HepG2 (cell line): Measurements from ENCODE around the gene SYNE2. TPM values are rescaled to one million over a fixed set of nuclear protein-coding genes. Genes with fewer than 3 reads are reported as not detected.

Source experiments
- ATAC-seq: fragments of 200-7000 bp; cut with Tn5 transposase; 3 replicates; pipeline ENCODE4 v1.9.1; 2020; ENCODE audit warnings: mild to moderate bottlenecking, moderate library complexity
- BruUV-seq: library from RNA; stranded (reverse); fragments of 400-500 nt; replicated peaks from 2 replicates; lab custom pipeline; 2021; lab: Mats Ljungman, UMichigan
- CTCF ChIA-PET: fragments of 300-600 bp; formaldehyde crosslinking; extraction: SDS; loops from one replicate; lab custom pipeline; 2021; ENCODE audit warnings: low total read pairs, inconsistent platforms, low intra/inter-chr PET ratio; lab: Yijun Ruan, JAX
- POLR2A ChIA-PET: fragments of 350-600 bp; sonication (Branson Sonifier 250); formaldehyde crosslinking; loops from one replicate; lab custom pipeline; 2020; ENCODE audit warnings: antibody characterized with exemption, inconsistent platforms; lab: Yijun Ruan, JAX
- DNase-seq: peaks from one replicate; pipeline ENCODE4 v3.0.0-alpha.2; 2015; ENCODE audit warnings: low spot score
- FAIRE-seq: peaks from 3 replicates; lab custom pipeline; 2011; peaks lifted over from hg19 to GRCh38; lab: Jason Lieb, UNC
- H2AFZ ChIP-seq: one replicate; pipeline ENCODE4 v1.6.1; 2011; ENCODE audit warnings: low read length, inconsistent platforms
- H3K27ac ChIP-seq: fragments of 300-600 bp; 3 replicates; pipeline ENCODE4 v1.8.0; 2011; ENCODE audit warnings: mixed run types, mild to moderate bottlenecking, mixed read lengths, low read length, inconsistent platforms; ENCODE audit not compliant: insufficient read depth; ENCODE audit errors: extremely low read length
- H3K27me3 ChIP-seq, 2 experiments: fragments of 200-600 bp in 1 of 2; 2 replicates in 1 of 2; 3 replicates in 1 of 2; pipeline versions ENCODE4 v1.6.0 to v1.8.0; 2011; ENCODE audit warnings: low read length in 2 of 2, mild to moderate bottlenecking in 2 of 2, moderate library complexity in 2 of 2, inconsistent platforms in 1 of 2; ENCODE audit not compliant: insufficient read depth in 2 of 2, control insufficient read depth in 1 of 2
- H3K36me3 ChIP-seq, 2 experiments: fragments of 200-600 bp in 1 of 2; replicated peaks in 1 of 2; 2 replicates in 1 of 2; 3 replicates in 1 of 2; pipeline versions ENCODE4 v1.5.1 to v1.8.0; 2011; ENCODE audit warnings: low read length in 2 of 2, inconsistent platforms in 1 of 2; ENCODE audit not compliant: insufficient read depth in 2 of 2, control insufficient read depth in 1 of 2
- H3K4me1 ChIP-seq: 2 replicates; pipeline ENCODE4 v1.5.1; 2012; ENCODE audit warnings: low read length, inconsistent platforms; ENCODE audit not compliant: insufficient read depth
- H3K4me2 ChIP-seq: 2 replicates; pipeline ENCODE4 v1.6.0; 2011; ENCODE audit warnings: low read depth, low read length, inconsistent platforms
- H3K4me3 ChIP-seq, 3 experiments: fragments of 200-600 bp in 1 of 3; sonication (generic), shearing (Covaris generic) in 1 of 3; replicated peaks in 1 of 3; 2 replicates each; pipeline ENCODE4 v1.5.1; 2011 to 2016; ENCODE audit warnings: low read length in 3 of 3, inconsistent platforms in 2 of 3, low read depth in 2 of 3, mild to moderate bottlenecking in 2 of 3, control low read depth in 1 of 3, mixed read lengths in 1 of 3; ENCODE audit not compliant: insufficient read depth in 1 of 3
- H3K79me2 ChIP-seq: one replicate; pipeline ENCODE4 v1.6.1; 2011; ENCODE audit warnings: low read length, inconsistent platforms; ENCODE audit not compliant: insufficient read depth
- H3K9ac ChIP-seq: 2 replicates; pipeline ENCODE4 v1.6.0; 2011; ENCODE audit warnings: mild to moderate bottlenecking, low read depth, low read length, inconsistent platforms; ENCODE audit not compliant: insufficient read depth
- H3K9me3 ChIP-seq: 2 replicates; pipeline ENCODE4 v1.5.1; 2012; ENCODE audit warnings: mild to moderate bottlenecking, low read length
- H4K20me1 ChIP-seq: 2 replicates; pipeline ENCODE4 v1.6.0; 2011; ENCODE audit warnings: inconsistent platforms, mild to moderate bottlenecking, low read length, moderate library complexity; ENCODE audit not compliant: insufficient read depth
- ADNP ChIP-seq: sonication (generic); formaldehyde crosslinking; IDR thresholded peaks from 2 replicates; pipeline ENCODE4 v1.4.0; 2020; ENCODE audit warnings: missing genetic modification reagents
- CCAR2 ChIP-seq: fragments of 200-400 bp; formaldehyde crosslinking; optimal IDR thresholded peaks from 2 replicates; pipeline ENCODE3; 2018; ENCODE audit warnings: low read depth, mild to moderate bottlenecking, low read length, moderate library complexity
- KLF16 ChIP-seq, 2 experiments: sonication (generic) in 1 of 2; formaldehyde crosslinking in 1 of 2; IDR thresholded peaks; 2 replicates each; pipeline versions ENCODE4 v1.6.1 to v1.8.0; 2016 to 2023; ENCODE audit warnings: missing genetic modification reagents in 2 of 2, missing compliant biosample characterization in 1 of 2
- RNF2 ChIP-seq: fragments of 450-650 bp; conservative IDR thresholded peaks from 2 replicates; pipeline ENCODE4 v1.6.1; 2016; ENCODE audit warnings: low read depth
- SRSF4 ChIP-seq: fragments of 200-400 bp; formaldehyde crosslinking; IDR thresholded peaks from one replicate; pipeline ENCODE4 v1.6.1; 2018; ENCODE audit warnings: mild to moderate bottlenecking, low read depth, low read length, moderate library complexity; ENCODE audit not compliant: poor library complexity, severe bottlenecking
- YEATS4 ChIP-seq: sonication (generic); formaldehyde crosslinking; IDR thresholded peaks from 2 replicates; pipeline ENCODE4 v1.4.0; 2020; ENCODE audit warnings: missing genetic modification reagents, borderline replicate concordance
- ZNF207 ChIP-seq: fragments of 450-650 bp; IDR thresholded peaks from 2 replicates; pipeline ENCODE4 v1.6.1; 2016; ENCODE audit warnings: antibody characterized with exemption, borderline replicate concordance
- ZNF253 ChIP-seq: sonication (generic); formaldehyde crosslinking; IDR thresholded peaks from 2 replicates; pipeline ENCODE4 v1.8.0; 2022; ENCODE audit warnings: mild to moderate bottlenecking, missing genetic modification reagents, borderline replicate concordance
- ZNF256 ChIP-seq: sonication (generic); formaldehyde crosslinking; conservative IDR thresholded peaks from 2 replicates; pipeline ENCODE4 v1.4.0; 2020; ENCODE audit warnings: missing genetic modification reagents
- ZNF30 ChIP-seq: sonication (generic); formaldehyde crosslinking; IDR thresholded peaks from 2 replicates; pipeline ENCODE4 v1.5.0; 2020; ENCODE audit warnings: mild to moderate bottlenecking, missing genetic modification reagents
- ZNF432 ChIP-seq: sonication (generic); formaldehyde crosslinking; IDR thresholded peaks from 2 replicates; pipeline ENCODE4 v1.5.0; 2020; ENCODE audit warnings: missing genetic modification reagents, mild to moderate bottlenecking, borderline replicate concordance
- ZNF468 ChIP-seq: sonication (generic); formaldehyde crosslinking; IDR thresholded peaks from 2 replicates; pipeline ENCODE4 v1.8.0; 2022; ENCODE audit warnings: mild to moderate bottlenecking, moderate library complexity, missing genetic modification reagents
- ZNF766 ChIP-seq: sonication (generic); formaldehyde crosslinking; IDR thresholded peaks from 2 replicates; pipeline ENCODE4 v1.5.0; 2020; ENCODE audit warnings: missing genetic modification reagents, borderline replicate concordance
- ZSCAN20 ChIP-seq: sonication (generic); formaldehyde crosslinking; IDR thresholded peaks from 2 replicates; pipeline ENCODE4 v1.4.0; 2020; ENCODE audit warnings: missing genetic modification reagents, mild to moderate bottlenecking, borderline replicate concordance
- WGBS: methylation state at CpG from one replicate; pipeline ENCODE4 v1.1.6; 2017; ENCODE audit warnings: low lambda C conversion rate; 5-methylcytosine and 5-hydroxymethylcytosine counted together
- in situ Hi-C: cut with HindIII; loops from 2 replicates; pipeline ENCODE4 v1.10.0; 2017; ENCODE audit warnings: low pct_unique_long_range_greater_than_20kb; ENCODE audit not compliant: extremely low pct_ligation_motif_present
- intact Hi-C: fragments of 100-400 bp; cut with micrococcal nuclease; formaldehyde crosslinking; loops from one replicate; pipeline ENCODE4 v1.10.0; 2022; ENCODE audit not compliant: unreplicated experiment
- polyA plus RNA-seq, 8 experiments: library from polyadenylated mRNA; depleted of rRNA in 3 of 8; stranded (reverse) in 7 of 8; unstranded in 1 of 8; fragments of >200 nt; fragmentation: Illumina TruSeq in 4 of 8; extraction: Trizol in 4 of 8; gene quantifications; 2 replicates each; pipeline versions ENCODE4 v1.2.1 to v1.2.3, GENCODE V29; 2011 to 2016; ENCODE audit warnings: low read depth in 4 of 8, missing spikeins in 1 of 8, mixed read lengths in 1 of 8; ENCODE audit not compliant: insufficient read depth in 1 of 8
- total RNA-seq, 5 experiments: library from RNA; depleted of rRNA; stranded (reverse); fragments of >200 nt; fragmentation: Illumina TruSeq; extraction: Trizol; gene quantifications; 2 replicates each; pipeline ENCODE4 v1.2.3, GENCODE V29; 2016; ENCODE audit warnings: low read depth in 1 of 5
- TF ChIP-seq, protein P1 (sequence below): sonication (generic); formaldehyde crosslinking; IDR thresholded peaks from 2 replicates; pipeline ENCODE4 v1.4.0; 2020; ENCODE audit warnings: missing genetic modification reagents
- TF ChIP-seq, protein P2 (sequence below): sonication (generic); formaldehyde crosslinking; IDR thresholded peaks from 2 replicates; pipeline ENCODE4 v1.4.0; 2020; ENCODE audit warnings: missing genetic modification reagents

SYNE2 gene
- total and polyA plus RNA-seq, 2 of the 13 experiments (the other 11 are each of a cell fraction or from before 2014, with no cell fraction given), result 6.2 to 13.3 TPM

DNA sequence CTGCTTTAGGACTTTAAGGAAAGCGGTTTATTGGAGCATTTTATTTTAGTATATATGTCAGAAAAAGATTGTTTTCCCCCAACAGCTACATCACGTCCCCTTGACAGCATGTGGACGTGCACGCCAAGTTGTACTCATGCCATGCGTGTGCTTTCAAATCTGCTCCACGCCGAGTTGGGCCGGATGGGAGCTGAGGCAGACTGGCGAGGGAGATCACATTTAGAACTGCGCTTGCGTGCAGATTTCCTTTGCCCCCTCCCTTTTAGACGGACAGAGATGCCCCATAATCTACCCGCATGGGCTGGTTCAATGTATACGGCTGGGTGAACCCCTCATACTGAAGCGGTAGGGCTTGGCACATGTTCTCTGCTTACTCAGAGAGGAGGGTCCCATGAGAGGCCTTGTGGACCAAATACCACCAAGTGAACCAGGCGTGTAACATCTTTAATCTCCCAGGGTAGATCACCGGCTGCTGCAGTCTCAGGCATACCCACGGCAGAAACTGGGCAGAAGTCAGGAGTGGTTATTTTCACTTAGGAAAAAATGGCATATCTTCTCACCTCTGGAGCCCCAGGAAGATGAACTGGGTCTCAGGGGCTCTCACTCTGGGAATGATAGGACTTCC is 349.2 kb downstream of the SYNE2 start:
- in situ Hi-C loops, result no loop called here
- WGBS, result 96% methylated on average over 14 of the region's 18 CpGs
- CTCF ChIA-PET, result no interaction called here

More for the DNA sequence above, 349.2 kb downstream of the SYNE2 start:
- Histone ChIP-seq H3K4me3 (no peak overlapping the region), H3K9me3 (no peaks in the 10 kb centered on the region), H3K36me3 (no peaks in the 10 kb centered on the region), H2AFZ (no peak overlapping the region), H3K27ac (no peak overlapping the region), H3K4me1 (no peaks in the 10 kb centered on the region)
- FAIRE-seq (no peak), ATAC-seq (no peak)
- BruUV-seq, result no TSS peak
- POLR2A ChIA-PET, result no interaction called here
- TF ChIP-seq, protein P1, sequence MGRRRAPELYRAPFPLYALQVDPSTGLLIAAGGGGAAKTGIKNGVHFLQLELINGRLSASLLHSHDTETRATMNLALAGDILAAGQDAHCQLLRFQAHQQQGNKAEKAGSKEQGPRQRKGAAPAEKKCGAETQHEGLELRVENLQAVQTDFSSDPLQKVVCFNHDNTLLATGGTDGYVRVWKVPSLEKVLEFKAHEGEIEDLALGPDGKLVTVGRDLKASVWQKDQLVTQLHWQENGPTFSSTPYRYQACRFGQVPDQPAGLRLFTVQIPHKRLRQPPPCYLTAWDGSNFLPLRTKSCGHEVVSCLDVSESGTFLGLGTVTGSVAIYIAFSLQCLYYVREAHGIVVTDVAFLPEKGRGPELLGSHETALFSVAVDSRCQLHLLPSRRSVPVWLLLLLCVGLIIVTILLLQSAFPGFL, result no peak
- TF ChIP-seq RNF2 (no peak), YEATS4 (CRISPR knock-in tag) (no peak), ZNF256 (no peak), ZNF207 (no peak), ZNF253 (CRISPR knock-in tag) (no peak), ZNF766 (CRISPR knock-in tag) (no peak), KLF16 (CRISPR knock-in tag; IDR thresholded peaks at IDR 0.05) (no peak), ZNF432 (CRISPR knock-in tag) (no peak), ADNP (no peak), ZNF30 (no peak), ZNF468 (CRISPR knock-in tag) (no peak), CCAR2 (no peak), SRSF4 (no peak), ZSCAN20 (CRISPR knock-in tag) (no peak)
- TF ChIP-seq, protein P2, sequence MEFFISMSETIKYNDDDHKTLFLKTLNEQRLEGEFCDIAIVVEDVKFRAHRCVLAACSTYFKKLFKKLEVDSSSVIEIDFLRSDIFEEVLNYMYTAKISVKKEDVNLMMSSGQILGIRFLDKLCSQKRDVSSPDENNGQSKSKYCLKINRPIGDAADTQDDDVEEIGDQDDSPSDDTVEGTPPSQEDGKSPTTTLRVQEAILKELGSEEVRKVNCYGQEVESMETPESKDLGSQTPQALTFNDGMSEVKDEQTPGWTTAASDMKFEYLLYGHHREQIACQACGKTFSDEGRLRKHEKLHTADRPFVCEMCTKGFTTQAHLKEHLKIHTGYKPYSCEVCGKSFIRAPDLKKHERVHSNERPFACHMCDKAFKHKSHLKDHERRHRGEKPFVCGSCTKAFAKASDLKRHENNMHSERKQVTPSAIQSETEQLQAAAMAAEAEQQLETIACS (CRISPR knock-in tag), result no peak
- TF ChIP-seq, all 625 proteins: peak for 0
- H3K27me3 ChIP-seq, result no peaks in the 10 kb centered on the region
- DNase-seq, result no peak
- H3K4me2 ChIP-seq, result no peak overlapping the region
- no peaks in the 10 kb centered on the region for H4K20me1 ChIP-seq
- no peaks in the 10 kb centered on the region for H3K79me2 ChIP-seq
- intact Hi-C loops, result no loop called here
- no peak overlapping the region for H3K9ac ChIP-seq
